HG02870 (cell line): ENCODE results near the gene ATP13A2.

Experiments used
- ATAC-seq: cut with Tn5 transposase; IDR thresholded peaks from one replicate; pipeline ENCODE4 v1.9.1; 2021; ENCODE audit warnings: mild to moderate bottlenecking, moderate library complexity; ENCODE audit not compliant: unreplicated experiment

ATP13A2 gene

GRCh38 chr1:17005365-17005740 lies 6.4 kb downstream of the ATP13A2 start:
- ATAC-seq = no peak

GRCh38 chr1:17004466-17005364 lies 7.0 kb downstream of the ATP13A2 start:
- no peak for ATAC-seq

- ATAC-seq = no peak
Measured at GRCh38 chr1:17002524-17002902, 9.2 kb downstream of the ATP13A2 start.

- no peak for ATAC-seq
Measured at GRCh38 chr1:17001760-17002523, 9.8 kb downstream of the ATP13A2 start.

GRCh38 chr1:16999863-17000262 lies 11.9 kb downstream of the ATP13A2 start:
- ATAC-seq = no peak

- no peak for ATAC-seq
Measured at GRCh38 chr1:16998589-16998988, 13.1 kb downstream of the ATP13A2 start.

- no peak for ATAC-seq
Measured at GRCh38 chr1:16996845-16997244, 14.9 kb downstream of the ATP13A2 start.

- ATAC-seq = no peak
Measured at GRCh38 chr1:16993521-16994038, 18.1 kb downstream of the ATP13A2 start.

GRCh38 chr1:16992675-16993074 lies 19.1 kb downstream of the ATP13A2 start:
- no peak for ATAC-seq

- ATAC-seq = no peak
Measured at GRCh38 chr1:16992102-16992501, 19.6 kb downstream of the ATP13A2 start.

GRCh38 chr1:16991571-16991970 lies 20.2 kb downstream of the ATP13A2 start:
- ATAC-seq = no peak

GRCh38 chr1:16989676-16990391 lies 21.9 kb downstream of the ATP13A2 start:
- ATAC-seq = no peak

- ATAC-seq = no peak
Measured at GRCh38 chr1:16988210-16988609, 23.5 kb downstream of the ATP13A2 start.

GRCh38 chr1:16986962-16987361 lies 24.8 kb downstream of the ATP13A2 start:
- ATAC-seq = no peak

- ATAC-seq = no peak
Measured at GRCh38 chr1:16986560-16986959, 25.2 kb downstream of the ATP13A2 start.

GRCh38 chr1:16986113-16986512 lies 25.6 kb downstream of the ATP13A2 start:
- ATAC-seq = no peak

- ATAC-seq = no peak
Measured at GRCh38 chr1:16984717-16985116, 27.0 kb downstream of the ATP13A2 start.

- no peak for ATAC-seq
Measured at GRCh38 chr1:16983649-16984048, 28.1 kb downstream of the ATP13A2 start.

- no peak for ATAC-seq
Measured at GRCh38 chr1:16982902-16983301, 28.8 kb downstream of the ATP13A2 start.

- no peak for ATAC-seq
Measured at GRCh38 chr1:16981269-16981849, 30.4 kb downstream of the ATP13A2 start.
